ENCODE data around the gene NAV2. TPM values are rescaled to one million over a fixed set of nuclear protein-coding genes. Genes with fewer than 3 reads are reported as not detected.

The NAV2 gene
- total RNA-seq, 2 experiments from 2014 or later, result 0.26 to 0.67 TPM

DNA sequence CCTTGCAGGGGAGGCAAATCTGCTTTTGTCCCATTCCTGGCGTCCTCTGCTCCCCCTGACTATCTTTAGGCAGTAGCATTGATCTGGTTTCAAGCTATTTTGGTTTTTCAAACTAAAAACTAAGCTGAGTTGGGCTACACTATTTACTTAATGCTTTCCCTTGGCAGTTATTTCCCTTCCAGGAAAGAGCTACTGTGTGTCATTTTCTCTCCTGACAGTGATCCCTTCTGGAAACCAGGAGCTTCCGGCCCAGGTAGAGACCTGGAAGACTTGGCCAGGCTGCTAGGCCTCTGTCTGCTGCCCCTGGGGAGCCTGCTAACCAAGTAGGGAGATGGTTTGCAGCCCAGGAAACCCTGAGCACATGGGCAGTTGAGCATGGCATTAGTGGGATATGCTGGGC lies 35.0 kb downstream of the NAV2 start:
- H3K9me3 Mint-ChIP-seq (ENCODE audit: low read depth), result no peaks in the 10 kb centered on the region
- no peak overlapping the region for H3K4me3 Mint-ChIP-seq
- no peaks in the 10 kb centered on the region for H3K4me1 Mint-ChIP-seq
- DNase-seq, result no peak
- ATAC-seq, result no peak
- peaks cover 3% of the 10 kb centered on the region for H3K27me3 Mint-ChIP-seq
- CTCF ChIA-PET, result no interaction called here
- H3K36me3 Mint-ChIP-seq, result no peaks in the 10 kb centered on the region
- H3K27ac Mint-ChIP-seq, result no peak overlapping the region

DNA sequence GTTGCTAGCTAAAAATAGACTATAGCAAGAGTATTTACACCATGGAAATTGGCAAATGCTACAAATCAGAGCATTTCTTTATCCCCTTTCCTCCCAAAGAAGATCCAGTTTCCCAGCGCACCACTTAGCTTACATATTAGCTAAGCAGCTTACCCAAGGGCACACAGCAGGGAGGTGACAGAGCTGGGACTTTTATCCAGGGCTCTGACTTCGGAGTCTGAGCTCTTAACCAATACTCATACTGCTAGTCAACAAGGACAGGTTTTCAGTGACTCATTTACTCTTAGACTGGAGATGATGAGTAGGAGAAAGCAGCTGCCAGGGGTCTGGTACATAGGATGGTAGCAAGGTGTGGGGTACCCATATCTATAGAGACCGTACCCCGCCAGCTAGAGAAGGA lies 38.4 kb downstream of the NAV2 start:
- DNase-seq (no peak), ATAC-seq (no peak)
- H3K27me3 Mint-ChIP-seq, result peaks cover 10% of the 10 kb centered on the region
- CTCF ChIA-PET, result interaction anchor here (1.0 to 1.7 kb wide), 2 partner anchors 197 to 680 kb away, joined by 3 to 5 read pairs; no protein-coding TSS in a partner anchor
- no peak overlapping the region for H3K27ac Mint-ChIP-seq
- H3K36me3 Mint-ChIP-seq, result no peaks in the 10 kb centered on the region
- H3K4me1 Mint-ChIP-seq, result no peaks in the 10 kb centered on the region
- no peaks in the 10 kb centered on the region for H3K9me3 Mint-ChIP-seq (ENCODE audit: low read depth)
- no peak overlapping the region for H3K4me3 Mint-ChIP-seq

DNA sequence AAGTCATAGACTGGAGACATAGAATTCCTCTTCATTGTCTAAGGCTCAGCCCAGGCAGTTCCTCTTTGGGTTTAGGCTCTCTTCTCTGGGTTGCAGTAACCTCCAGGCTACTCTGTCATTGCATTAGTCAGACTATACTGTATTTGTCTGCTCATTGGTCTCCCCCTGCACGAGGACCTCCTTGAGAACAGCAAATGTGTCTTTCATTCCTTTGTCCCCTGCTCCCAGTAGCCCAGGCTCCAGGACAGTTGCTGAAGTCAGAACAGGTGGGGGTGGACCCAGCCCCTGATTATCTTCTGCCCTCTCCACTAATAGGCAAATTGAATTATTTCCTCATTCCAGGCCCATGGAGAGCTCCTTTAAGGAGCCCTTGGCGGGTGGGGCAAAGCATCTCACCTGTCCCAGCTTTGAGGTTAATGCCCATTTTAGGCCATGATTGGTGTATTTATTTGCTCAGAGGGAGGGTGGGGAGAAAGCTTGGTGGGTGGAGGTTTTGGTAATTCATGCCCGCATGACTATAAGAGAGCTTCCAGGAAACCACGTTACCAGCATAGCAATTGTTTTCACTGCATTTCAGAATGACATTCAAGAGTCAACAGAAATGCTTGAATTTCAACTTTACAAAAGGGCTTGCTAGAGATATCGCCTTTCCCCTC lies 40.9 kb downstream of the NAV2 start:
- Mint-ChIP-seq H3K27me3 (peaks cover 12% of the 10 kb centered on the region), H3K36me3 (no peaks in the 10 kb centered on the region), H3K4me1 (no peaks in the 10 kb centered on the region), H3K9me3 (ENCODE audit: low read depth) (no peaks in the 10 kb centered on the region), H3K4me3 (no peak overlapping the region), H3K27ac (no peak overlapping the region)
- CTCF ChIA-PET, result no interaction called here
- no peak for ATAC-seq
- DNase-seq, result no peak

DNA sequence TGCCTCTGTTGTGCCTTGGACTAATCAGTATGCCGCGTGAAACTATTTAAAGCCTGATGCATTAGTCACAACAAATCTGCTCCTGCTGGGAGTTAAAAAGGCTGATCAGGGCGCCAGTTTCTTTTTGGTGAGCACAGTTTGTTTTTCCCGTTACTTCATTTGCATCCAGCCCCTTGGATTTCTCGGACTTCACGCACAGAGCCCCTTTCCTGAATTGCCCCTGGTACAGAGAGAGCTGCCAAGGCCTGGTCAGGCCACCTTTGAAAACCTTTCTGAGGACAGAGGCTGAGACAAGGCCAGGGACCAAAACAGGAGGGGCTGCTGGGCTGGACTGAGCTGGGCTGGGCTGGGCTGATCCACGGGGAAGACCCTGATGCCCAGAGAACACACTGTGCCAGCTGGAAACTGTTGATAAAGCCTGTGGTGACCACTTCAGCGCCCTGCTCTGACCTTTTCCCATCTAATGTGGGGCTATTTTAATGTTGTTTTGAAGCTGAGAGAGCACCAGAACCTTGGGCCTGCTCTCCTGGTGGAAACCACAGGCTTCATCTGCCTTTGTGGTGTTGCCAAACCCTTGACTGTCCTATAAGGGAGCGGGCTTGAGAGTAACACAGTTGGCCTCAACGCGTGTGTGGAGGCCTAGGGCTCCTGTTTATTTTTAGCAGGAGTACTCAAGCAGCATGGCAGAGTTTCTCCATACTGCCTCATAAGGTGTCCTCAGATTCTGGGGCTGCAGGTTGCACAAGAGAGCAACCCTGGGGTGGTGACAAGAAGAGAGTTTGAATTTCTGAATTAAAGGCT lies 44.2 kb downstream of the NAV2 start:
- no peaks in the 10 kb centered on the region for H3K4me1 Mint-ChIP-seq
- H3K9me3 Mint-ChIP-seq (ENCODE audit: low read depth), result no peaks in the 10 kb centered on the region
- H3K27me3 Mint-ChIP-seq, result peaks cover 8% of the 10 kb centered on the region
- ATAC-seq (no peak), DNase-seq (no peak)
- H3K36me3 Mint-ChIP-seq, result no peaks in the 10 kb centered on the region
- no peak overlapping the region for H3K4me3 Mint-ChIP-seq
- CTCF ChIA-PET, result no interaction called here
- H3K27ac Mint-ChIP-seq, result no peak overlapping the region

DNA sequence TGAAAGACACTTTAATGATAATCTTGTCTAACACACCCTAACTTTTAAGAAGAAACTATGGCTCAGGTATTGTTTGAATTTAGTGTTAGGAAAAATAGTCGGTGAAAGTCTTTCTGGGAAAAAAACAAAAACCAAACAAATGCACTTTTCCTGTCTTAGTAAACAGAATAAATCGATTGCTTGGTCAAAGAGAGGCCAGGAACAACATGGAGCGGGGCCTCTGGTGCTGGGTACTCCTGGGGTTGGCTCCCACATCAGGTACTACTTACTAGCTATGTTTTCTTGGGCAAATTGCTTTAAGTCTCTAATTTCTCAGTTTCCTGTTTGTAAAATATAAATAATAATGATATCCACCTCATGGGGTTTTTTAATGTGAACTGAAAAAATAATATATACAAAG lies 46.8 kb downstream of the NAV2 start:
- no peak overlapping the region for H3K27ac Mint-ChIP-seq
- no peaks in the 10 kb centered on the region for H3K4me1 Mint-ChIP-seq
- ATAC-seq (no peak), DNase-seq (no peak)
- CTCF ChIA-PET, result no interaction called here
- H3K27me3 Mint-ChIP-seq, result peaks cover 10% of the 10 kb centered on the region
- H3K9me3 Mint-ChIP-seq (ENCODE audit: low read depth), result no peaks in the 10 kb centered on the region
- no peak overlapping the region for H3K4me3 Mint-ChIP-seq
- no peaks in the 10 kb centered on the region for H3K36me3 Mint-ChIP-seq

DNA sequence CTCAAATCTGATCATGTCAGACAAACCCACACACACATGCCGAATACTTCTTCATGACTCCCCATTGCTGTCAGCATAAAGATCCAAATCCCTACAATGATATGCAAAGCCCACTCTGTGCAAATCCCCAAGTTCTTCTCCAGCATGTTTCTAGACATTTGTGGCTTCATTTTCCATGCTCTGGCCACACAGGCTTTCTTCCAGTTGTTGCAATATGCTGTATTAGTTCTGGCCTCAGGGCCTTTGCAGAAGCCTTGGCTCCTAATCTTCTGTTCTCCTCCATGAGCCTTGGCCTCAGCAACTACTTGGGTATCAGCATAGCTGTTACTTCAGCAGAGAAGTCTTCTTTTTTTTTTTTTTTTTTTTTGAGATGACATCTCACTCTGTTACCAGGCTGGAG lies 49.6 kb downstream of the NAV2 start:
- Mint-ChIP-seq H3K36me3 (no peaks in the 10 kb centered on the region), H3K9me3 (ENCODE audit: low read depth) (no peaks in the 10 kb centered on the region), H3K27ac (no peak overlapping the region), H3K27me3 (peaks cover 16% of the 10 kb centered on the region), H3K4me1 (no peaks in the 10 kb centered on the region), H3K4me3 (no peak overlapping the region)
- ATAC-seq (no peak), DNase-seq (no peak)
- CTCF ChIA-PET, result no interaction called here

DNA sequence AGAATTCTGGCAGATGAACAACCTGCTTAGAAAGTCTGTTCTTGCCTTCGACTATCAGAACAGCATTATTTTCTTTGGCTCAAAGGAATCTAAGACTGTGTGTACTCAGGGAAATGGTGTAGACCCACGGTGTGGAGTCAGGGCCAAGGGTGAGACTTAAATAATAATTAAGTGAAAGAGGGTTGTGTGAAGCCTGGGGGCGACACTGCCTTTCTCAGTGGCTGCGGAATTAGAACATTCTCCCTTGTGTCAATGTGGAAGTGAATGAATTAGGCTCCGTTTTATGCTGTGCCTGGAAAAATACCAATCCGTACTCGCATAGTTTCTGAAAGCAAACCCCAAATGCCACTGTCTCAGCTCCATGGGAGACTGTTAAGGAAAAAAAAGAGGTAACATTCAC lies 50.7 kb downstream of the NAV2 start:
- Mint-ChIP-seq H3K9me3 (ENCODE audit: low read depth) (no peaks in the 10 kb centered on the region), H3K4me3 (no peak overlapping the region), H3K4me1 (no peaks in the 10 kb centered on the region), H3K27ac (no peak overlapping the region), H3K36me3 (no peaks in the 10 kb centered on the region), H3K27me3 (peaks cover 22% of the 10 kb centered on the region)
- CTCF ChIA-PET, result no interaction called here
- no peak for ATAC-seq
- no peak for DNase-seq

DNA sequence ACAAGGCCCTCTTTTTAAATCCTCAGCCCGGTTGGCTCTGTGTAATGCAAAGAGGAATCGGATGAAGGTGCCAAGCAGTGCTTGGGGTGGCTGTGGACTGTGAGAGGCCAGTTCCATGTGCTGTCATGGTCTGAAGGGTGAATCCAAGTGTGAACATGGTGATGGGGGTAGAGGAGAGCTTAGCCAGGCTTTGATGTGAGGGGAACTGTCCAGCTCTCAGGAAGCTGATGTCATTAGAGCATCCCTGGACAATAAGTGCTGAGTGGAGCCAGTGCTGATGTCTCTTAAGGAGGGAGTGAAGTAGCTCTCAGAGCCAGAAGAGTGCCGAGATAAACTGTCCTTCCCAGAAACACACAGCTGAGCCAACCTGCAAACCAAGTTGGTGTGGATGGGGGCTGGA lies 53.6 kb downstream of the NAV2 start:
- Mint-ChIP-seq H3K4me1 (peaks cover 3% of the 10 kb centered on the region), H3K27me3 (peaks cover 33% of the 10 kb centered on the region), H3K36me3 (no peaks in the 10 kb centered on the region), H3K9me3 (ENCODE audit: low read depth) (no peaks in the 10 kb centered on the region), H3K27ac (no peak overlapping the region), H3K4me3 (no peak overlapping the region)
- CTCF ChIA-PET, result no interaction called here
- DNase-seq, result no peak
- ATAC-seq, result no peak

DNA sequence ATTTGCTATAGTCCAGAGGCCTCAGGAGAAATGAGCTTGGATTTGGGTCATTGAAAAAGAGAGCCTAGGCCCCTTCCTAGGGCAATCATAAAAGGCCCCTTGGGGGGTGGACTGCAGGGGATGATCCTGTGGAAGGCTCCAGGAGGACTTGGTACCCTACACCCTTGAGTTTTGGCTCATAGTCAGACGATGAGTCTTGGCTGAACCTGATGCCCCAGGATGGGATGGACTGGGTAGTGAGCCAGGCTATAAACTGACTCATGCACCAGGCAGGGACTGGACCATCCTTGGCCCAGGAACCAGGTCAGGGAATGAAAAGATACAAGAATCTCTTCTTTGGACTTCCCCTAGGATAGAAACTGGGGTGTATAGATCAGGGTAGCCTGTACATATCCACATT lies 54.2 kb downstream of the NAV2 start:
- CTCF ChIA-PET, result no interaction called here
- peaks cover 3% of the 10 kb centered on the region for H3K4me1 Mint-ChIP-seq
- no peak overlapping the region for H3K4me3 Mint-ChIP-seq
- H3K9me3 Mint-ChIP-seq (ENCODE audit: low read depth), result no peaks in the 10 kb centered on the region
- peaks cover 39% of the 10 kb centered on the region for H3K27me3 Mint-ChIP-seq
- ATAC-seq (no peak), DNase-seq (no peak)
- H3K27ac Mint-ChIP-seq, result no peak overlapping the region
- H3K36me3 Mint-ChIP-seq, result no peaks in the 10 kb centered on the region

DNA sequence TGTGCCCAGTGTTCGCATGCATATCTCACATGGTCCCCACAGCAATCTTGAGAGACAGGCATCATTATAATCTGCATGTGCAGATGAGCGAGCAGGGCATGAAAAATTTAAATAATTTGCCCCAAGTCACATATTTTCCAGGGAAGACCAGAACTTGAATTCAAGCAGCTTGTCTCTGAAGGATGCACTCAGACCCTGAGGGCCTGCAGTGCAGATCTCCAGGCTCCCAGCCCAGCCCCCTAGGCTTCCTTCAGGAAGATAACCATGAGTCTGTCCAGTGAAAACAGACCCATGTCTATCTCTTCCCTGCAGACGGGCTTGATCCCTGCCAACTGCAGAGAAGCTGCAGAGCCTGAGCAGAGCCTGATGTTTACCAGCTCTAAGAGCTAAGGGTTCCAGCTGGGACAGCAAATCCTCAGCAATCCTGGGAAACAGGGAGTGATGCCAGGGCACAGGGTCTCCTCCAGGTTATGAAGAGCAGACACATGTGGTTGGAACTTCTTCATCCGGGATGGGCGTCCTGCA lies 55.1 kb downstream of the NAV2 start:
- DNase-seq (no peak), ATAC-seq (no peak)
- no peaks in the 10 kb centered on the region for H3K9me3 Mint-ChIP-seq (ENCODE audit: low read depth)
- CTCF ChIA-PET, result no interaction called here
- H3K4me1 Mint-ChIP-seq, result peaks cover 3% of the 10 kb centered on the region
- H3K27ac Mint-ChIP-seq, result no peak overlapping the region
- no peak overlapping the region for H3K4me3 Mint-ChIP-seq
- H3K36me3 Mint-ChIP-seq, result no peaks in the 10 kb centered on the region
- H3K27me3 Mint-ChIP-seq, result peaks cover 44% of the 10 kb centered on the region

DNA sequence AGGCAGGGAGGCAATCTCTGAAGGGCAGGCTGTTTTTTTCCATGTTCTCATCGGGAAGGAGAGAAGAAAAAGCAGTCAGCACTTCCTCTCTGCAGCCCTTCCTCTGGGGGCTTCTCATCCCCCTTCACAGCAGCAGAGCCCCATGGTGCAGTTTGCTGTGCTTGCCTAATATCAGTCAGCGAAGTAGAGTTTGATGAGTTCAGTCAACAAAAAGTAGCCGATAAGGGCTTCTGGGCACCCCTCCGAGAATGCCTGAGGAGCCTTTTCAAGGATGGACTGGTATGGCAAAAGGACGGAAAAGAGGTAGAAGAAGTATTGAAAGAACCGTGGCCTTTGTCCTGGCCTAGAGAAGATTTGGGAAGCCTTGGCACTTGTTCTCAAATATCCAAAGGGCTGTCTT lies 55.6 kb downstream of the NAV2 start:
- Mint-ChIP-seq H3K4me3 (no peak overlapping the region), H3K36me3 (no peaks in the 10 kb centered on the region), H3K4me1 (peaks cover 3% of the 10 kb centered on the region), H3K27me3 (peaks cover 49% of the 10 kb centered on the region), H3K9me3 (ENCODE audit: low read depth) (no peaks in the 10 kb centered on the region), H3K27ac (no peak overlapping the region)
- ATAC-seq (no peak), DNase-seq (no peak)
- CTCF ChIA-PET, result no interaction called here

DNA sequence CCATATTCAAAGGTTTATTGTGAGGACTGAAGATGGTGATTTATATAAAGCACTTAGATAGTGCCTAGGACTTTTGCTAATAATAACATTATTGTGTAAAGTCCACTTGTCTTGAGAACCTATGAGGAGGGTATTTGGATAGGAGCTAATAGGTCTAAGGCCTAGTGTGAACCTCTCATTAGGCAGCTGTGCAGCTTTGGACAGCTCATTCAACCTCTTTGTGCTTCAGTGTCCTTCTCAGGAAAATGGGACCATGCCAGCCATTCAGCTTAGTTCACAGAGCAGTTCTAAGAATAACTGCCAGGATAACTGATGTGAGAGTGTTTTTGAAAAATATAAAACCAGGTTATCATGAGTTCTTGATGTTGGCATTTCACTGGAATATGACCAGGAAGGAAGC lies 56.2 kb downstream of the NAV2 start:
- Mint-ChIP-seq H3K4me3 (no peak overlapping the region), H3K9me3 (ENCODE audit: low read depth) (no peaks in the 10 kb centered on the region), H3K4me1 (peaks cover 3% of the 10 kb centered on the region), H3K27ac (no peak overlapping the region), H3K36me3 (no peaks in the 10 kb centered on the region), H3K27me3 (peaks cover 50% of the 10 kb centered on the region)
- CTCF ChIA-PET, result no interaction called here
- ATAC-seq (no peak), DNase-seq (no peak)

DNA sequence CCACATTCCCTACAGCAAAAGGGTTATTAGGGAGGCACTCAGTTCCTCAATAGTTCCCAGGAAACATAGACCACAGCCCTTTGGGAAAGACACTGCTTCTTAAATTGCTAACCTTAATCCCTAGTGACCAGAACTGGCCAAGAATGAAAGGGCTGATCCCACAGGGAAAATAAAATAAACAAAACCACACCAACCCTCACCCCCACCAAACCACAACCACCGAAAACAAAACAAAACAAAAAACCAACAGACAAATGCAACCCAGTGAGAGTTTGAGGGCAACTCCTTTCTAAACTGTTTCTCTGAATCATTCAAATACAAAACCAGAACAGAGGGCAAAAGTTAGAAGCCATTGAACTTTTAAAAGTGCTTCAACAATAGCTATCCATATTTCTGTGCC lies 57.2 kb downstream of the NAV2 start:
- Mint-ChIP-seq H3K4me1 (peaks cover 3% of the 10 kb centered on the region), H3K36me3 (no peaks in the 10 kb centered on the region), H3K27ac (no peak overlapping the region), H3K4me3 (no peak overlapping the region), H3K9me3 (ENCODE audit: low read depth) (no peaks in the 10 kb centered on the region), H3K27me3 (peaks cover 55% of the 10 kb centered on the region)
- ATAC-seq (no peak), DNase-seq (no peak)
- CTCF ChIA-PET, result no interaction called here

DNA sequence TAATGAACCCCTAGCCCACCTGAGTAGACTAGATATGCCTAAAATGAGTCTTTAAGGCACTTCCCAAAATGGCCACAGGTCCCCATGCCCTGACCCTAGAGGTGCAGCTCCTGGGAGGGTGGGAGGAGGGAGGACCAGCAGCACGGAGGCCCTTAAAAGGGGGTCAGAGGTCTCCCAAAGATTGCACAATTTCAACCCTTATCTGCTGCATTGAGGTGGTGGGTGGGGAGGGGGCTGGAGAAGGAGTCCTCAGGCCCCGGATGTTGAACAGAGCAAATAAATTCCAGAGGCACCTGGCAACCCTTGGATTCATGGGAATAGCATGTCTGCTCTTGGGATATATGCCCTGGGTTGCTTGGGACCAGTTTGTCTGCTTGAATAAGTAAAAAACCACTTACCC lies 57.6 kb downstream of the NAV2 start:
- ATAC-seq (no peak), DNase-seq (no peak)
- Mint-ChIP-seq H3K4me1 (peaks cover 3% of the 10 kb centered on the region), H3K27ac (no peak overlapping the region), H3K4me3 (no peak overlapping the region), H3K36me3 (no peaks in the 10 kb centered on the region), H3K27me3 (peaks cover 56% of the 10 kb centered on the region), H3K9me3 (ENCODE audit: low read depth) (no peaks in the 10 kb centered on the region)
- CTCF ChIA-PET, result no interaction called here

Data from activated CD8-positive, alpha-beta memory T cell treated with anti-CD3 and anti-CD28 coated beads, Interleukin-2, amount 10 ng/mL, durations not matched to agents 7 days and 5 days (primary cell).